Chondrocyte (in vitro differentiated cells): ENCODE results near the gene DENND1B. TPM values are rescaled to one million over a fixed set of nuclear protein-coding genes. Genes with fewer than 3 reads are reported as not detected.

Experiments
- DNase-seq: peaks from one replicate; pipeline ENCODE4 v3.0.0; 2021; ENCODE audit warnings: mixed read lengths, low spot score
- H3K27ac Mint-ChIP-seq: one replicate; pipeline ENCODE4 v1.8.0; 2021; ENCODE audit warnings: mild to moderate bottlenecking, moderate library complexity, mixed read lengths; ENCODE audit not compliant: unreplicated experiment
- H3K27me3 Mint-ChIP-seq: 2 replicates; pipeline ENCODE4 v1.8.0; 2021; ENCODE audit warnings: low read depth, mixed read lengths
- H3K36me3 Mint-ChIP-seq: 2 replicates; pipeline ENCODE4 v1.8.0; 2021; ENCODE audit warnings: low read depth, mixed read lengths
- H3K4me1 Mint-ChIP-seq: 2 replicates; pipeline ENCODE4 v1.8.0; 2021; ENCODE audit warnings: low read depth, mild to moderate bottlenecking, mixed read lengths
- H3K4me3 Mint-ChIP-seq: one replicate; pipeline ENCODE4 v1.8.0; 2021; ENCODE audit warnings: mild to moderate bottlenecking, moderate library complexity, mixed read lengths; ENCODE audit not compliant: unreplicated experiment
- H3K9me3 Mint-ChIP-seq: 2 replicates; pipeline ENCODE4 v1.8.0; 2021; ENCODE audit warnings: low read depth, mixed read lengths
- total RNA-seq: library from RNA; stranded (reverse); gene quantifications from 3 replicates; pipeline ENCODE4 v1.2.1, GENCODE V29; 2021
- TF ChIP-seq, protein P1 (sequence below): fragments of 200-600 bp; sonication (generic); IDR thresholded peaks from 2 replicates; pipeline ENCODE4 v1.5.0; 2021; ENCODE audit warnings: antibody characterized with exemption, mild to moderate bottlenecking, moderate library complexity

The DENND1B gene
- total RNA-seq, 1 donor from 2014 or later: 10.9 TPM

DNA sequence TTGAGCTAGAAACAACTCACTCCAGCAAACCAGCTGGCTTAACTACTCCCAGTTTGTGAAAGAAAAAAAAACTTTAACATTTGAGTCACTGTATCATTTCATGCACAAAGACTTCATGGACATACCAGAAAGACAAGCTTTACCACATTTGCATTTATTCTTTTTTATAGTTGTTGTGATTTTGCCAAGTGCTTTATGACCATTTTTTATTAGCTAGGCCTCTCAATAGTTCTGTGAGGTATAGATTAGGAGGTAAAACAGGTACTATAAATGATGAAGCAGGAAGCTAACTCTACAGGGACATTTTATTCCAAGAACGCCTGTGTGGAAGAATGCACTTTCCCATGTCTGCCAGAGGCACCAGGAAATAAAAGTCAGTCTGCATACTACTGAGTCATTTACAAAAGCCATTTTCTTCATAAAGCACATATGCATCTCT is 8.2 kb upstream of the DENND1B start:
- Mint-ChIP-seq H3K4me1 (peaks cover 25% of the 10 kb centered on the region), H3K36me3 (no peaks in the 10 kb centered on the region), H3K27me3 (no peaks in the 10 kb centered on the region), H3K4me3 (no peak overlapping the region), H3K9me3 (peaks cover 3% of the 10 kb centered on the region), H3K27ac (peak overlapping the region; percentile 90)
- no peak for DNase-seq
- TF ChIP-seq, protein P1, sequence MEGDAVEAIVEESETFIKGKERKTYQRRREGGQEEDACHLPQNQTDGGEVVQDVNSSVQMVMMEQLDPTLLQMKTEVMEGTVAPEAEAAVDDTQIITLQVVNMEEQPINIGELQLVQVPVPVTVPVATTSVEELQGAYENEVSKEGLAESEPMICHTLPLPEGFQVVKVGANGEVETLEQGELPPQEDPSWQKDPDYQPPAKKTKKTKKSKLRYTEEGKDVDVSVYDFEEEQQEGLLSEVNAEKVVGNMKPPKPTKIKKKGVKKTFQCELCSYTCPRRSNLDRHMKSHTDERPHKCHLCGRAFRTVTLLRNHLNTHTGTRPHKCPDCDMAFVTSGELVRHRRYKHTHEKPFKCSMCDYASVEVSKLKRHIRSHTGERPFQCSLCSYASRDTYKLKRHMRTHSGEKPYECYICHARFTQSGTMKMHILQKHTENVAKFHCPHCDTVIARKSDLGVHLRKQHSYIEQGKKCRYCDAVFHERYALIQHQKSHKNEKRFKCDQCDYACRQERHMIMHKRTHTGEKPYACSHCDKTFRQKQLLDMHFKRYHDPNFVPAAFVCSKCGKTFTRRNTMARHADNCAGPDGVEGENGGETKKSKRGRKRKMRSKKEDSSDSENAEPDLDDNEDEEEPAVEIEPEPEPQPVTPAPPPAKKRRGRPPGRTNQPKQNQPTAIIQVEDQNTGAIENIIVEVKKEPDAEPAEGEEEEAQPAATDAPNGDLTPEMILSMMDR: no peak

DNA sequence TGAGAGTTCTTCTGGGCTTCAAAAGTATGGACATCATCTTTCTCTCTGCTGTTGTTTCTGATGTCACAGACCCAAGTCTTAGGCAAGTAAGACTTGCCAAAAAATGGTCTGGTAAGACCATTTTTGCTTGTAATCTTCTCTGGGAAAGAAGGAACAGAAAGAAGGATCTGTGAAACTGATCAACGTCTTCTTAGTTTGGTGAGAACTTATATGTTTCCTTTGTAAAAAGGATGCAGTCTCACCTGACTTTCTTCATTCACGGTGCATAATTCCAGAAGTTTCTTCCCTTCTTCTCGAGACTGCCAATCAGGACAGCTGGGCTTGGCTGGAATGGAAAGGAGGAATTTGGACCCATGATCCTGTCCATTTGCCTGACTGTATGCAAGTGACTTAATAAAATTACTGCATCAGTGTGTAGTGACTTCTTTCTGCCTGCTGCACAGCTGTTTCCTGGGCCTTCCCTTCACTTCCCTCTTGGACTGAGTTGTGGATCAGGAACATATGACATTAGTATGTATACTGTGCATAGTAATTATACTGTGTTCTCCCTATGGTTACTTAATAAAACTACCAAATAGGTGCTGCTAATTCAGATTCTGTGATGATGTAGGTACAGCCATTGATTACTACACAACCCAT is 7.6 kb upstream of the DENND1B start:
- Mint-ChIP-seq H3K9me3 (peaks cover 3% of the 10 kb centered on the region), H3K27ac (peak overlapping the region; percentile 90), H3K4me3 (no peak overlapping the region), H3K27me3 (no peaks in the 10 kb centered on the region), H3K36me3 (no peaks in the 10 kb centered on the region), H3K4me1 (peaks cover 25% of the 10 kb centered on the region)
- DNase-seq: no peak
- TF ChIP-seq, protein P1: no peak

DNA sequence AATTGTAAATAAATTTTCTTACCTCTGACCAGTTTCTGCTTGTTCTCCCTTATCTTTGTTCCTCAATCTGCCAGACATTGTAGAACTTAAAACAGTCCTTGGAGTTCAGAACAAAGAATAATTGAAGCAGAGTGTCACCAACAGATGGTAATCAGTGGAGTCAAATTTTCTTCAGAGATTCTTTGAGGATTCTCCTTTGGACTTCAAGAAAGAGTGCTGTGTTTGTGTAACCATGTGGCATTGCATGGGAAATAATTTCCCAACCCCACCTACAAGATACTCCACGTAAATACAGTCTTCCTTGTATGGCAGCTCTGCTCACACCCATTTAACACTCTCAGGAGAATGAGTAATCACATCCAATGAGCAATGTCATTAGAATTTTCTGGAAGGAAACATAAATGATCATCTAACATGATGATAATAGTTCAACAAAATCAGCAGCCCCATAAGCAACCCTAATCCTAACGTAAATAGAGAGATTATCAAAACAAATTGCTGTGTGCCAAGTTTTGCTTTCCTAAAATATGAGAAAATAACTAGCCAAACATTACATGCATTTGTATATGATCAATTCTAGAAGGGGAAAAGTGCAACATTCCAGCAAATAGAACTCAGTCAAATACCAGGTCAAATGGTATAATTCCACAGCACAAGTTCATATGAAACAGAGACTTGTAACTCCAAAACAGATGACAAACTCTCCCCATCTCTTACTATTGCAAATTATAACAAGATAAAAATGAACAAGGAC is 6.9 kb upstream of the DENND1B start:
- TF ChIP-seq, protein P1: no peak
- no peak for DNase-seq
- Mint-ChIP-seq H3K27ac (no peak overlapping the region), H3K4me1 (peaks cover 25% of the 10 kb centered on the region), H3K9me3 (peaks cover 3% of the 10 kb centered on the region), H3K4me3 (no peak overlapping the region), H3K27me3 (no peaks in the 10 kb centered on the region), H3K36me3 (no peaks in the 10 kb centered on the region)

DNA sequence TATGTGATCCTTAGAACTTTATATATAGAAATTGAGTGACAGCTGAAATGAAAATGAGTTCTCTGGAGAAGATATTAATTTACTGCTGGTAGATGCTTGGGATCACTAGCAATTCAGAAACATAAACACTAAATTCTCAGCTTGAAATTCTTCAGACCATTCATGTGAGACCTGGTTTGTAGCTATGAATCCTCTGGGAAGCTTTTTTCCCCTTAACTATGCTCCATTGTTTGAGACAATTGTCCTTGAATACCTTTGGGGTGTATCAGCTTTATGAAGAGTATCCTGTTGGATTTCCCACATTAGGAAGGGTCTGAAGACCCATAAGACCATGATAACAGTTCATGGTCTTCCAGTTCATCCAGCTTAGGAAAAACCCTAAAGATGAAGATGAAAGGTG is 4.6 kb upstream of the DENND1B start:
- no peak for DNase-seq
- TF ChIP-seq, protein P1: no peak
- no peak overlapping the region for H3K4me3 Mint-ChIP-seq
- H3K9me3 Mint-ChIP-seq: peaks cover 3% of the 10 kb centered on the region
- no peak overlapping the region for H3K27ac Mint-ChIP-seq
- H3K4me1 Mint-ChIP-seq: peaks cover 35% of the 10 kb centered on the region
- no peaks in the 10 kb centered on the region for H3K27me3 Mint-ChIP-seq
- H3K36me3 Mint-ChIP-seq: no peaks in the 10 kb centered on the region

DNA sequence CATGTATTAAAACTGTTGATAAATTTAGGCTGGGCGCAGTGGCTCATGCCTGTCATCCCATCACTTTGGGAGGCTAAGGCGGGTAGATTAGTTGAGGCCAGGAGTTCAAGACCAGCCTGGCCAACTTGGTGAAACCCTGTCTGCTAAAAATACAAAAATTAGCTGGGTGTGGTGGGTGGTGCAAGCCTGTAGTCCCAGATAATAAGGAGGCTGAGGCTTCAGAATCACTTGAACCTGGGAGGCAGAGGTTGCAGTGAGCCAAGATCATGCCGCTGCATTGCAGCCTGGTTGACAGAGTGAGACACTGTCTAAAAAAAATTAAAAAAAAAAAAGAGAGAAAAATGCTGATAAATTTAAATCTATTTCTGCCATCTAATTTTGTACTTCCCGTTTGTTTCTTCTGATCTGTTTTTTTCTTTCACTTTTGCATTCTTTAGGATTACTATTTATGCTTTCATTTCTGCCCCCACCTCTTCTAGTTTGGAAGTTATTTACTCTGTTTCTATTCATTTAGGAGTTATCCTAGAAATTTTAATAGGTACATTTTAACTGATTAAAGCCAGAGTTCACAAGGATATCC is 3.2 kb upstream of the DENND1B start:
- H3K4me3 Mint-ChIP-seq: no peak overlapping the region
- no peaks in the 10 kb centered on the region for H3K27me3 Mint-ChIP-seq
- no peak for DNase-seq
- H3K27ac Mint-ChIP-seq: no peak overlapping the region
- TF ChIP-seq, protein P1: no peak
- H3K4me1 Mint-ChIP-seq: peaks cover 40% of the 10 kb centered on the region
- peaks cover 3% of the 10 kb centered on the region for H3K9me3 Mint-ChIP-seq
- H3K36me3 Mint-ChIP-seq: no peaks in the 10 kb centered on the region
